ENCODE results near the gene NR5A1. TPM values are rescaled to one million over a fixed set of nuclear protein-coding genes. Genes with fewer than 3 reads are reported as not detected.

NR5A1 gene
- total RNA-seq, 1 donor from 2014 or later: not detected

DNA sequence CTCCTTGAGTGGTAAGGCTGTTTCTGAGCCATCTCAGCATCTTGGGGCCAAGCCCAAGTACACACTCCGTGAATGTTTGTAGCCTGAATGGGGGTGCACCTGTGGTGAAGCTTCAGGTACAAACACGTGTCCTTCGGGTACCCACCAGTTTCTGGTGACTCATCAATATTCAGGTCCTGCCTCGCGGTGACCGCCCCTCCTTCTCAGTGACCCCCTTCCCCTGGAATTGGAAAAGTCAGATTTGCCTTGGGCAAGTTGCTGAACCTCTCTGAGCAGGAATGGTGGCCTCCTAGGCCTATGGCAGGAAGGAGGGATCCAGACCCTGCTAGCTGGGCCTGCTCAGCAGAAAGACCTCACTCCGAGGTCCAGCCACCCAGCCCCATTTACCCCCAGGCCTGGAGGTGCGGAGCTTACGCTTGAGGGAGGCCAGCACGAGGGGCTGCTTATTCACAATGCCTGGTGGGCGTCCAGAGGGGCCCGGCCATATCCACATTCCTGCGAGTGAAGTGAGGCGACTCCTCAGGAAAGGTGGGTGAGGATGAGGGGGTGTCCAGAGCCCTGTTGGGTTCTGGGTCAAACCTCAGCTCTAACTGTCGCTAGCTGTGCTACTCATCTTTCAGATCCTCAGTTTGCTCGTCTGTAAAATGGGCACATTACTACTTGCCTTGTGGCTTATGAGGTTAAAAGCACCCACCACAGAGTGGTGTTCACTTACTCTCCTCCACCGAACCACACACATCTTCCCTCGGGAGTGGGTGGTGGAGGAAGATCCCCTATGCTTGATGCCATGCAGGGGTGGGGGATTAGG, 49.9 kb downstream of the NR5A1 start:
- intact Hi-C loops (cut with DNase I): no loop called here
- DNase-seq: no peak

DNA sequence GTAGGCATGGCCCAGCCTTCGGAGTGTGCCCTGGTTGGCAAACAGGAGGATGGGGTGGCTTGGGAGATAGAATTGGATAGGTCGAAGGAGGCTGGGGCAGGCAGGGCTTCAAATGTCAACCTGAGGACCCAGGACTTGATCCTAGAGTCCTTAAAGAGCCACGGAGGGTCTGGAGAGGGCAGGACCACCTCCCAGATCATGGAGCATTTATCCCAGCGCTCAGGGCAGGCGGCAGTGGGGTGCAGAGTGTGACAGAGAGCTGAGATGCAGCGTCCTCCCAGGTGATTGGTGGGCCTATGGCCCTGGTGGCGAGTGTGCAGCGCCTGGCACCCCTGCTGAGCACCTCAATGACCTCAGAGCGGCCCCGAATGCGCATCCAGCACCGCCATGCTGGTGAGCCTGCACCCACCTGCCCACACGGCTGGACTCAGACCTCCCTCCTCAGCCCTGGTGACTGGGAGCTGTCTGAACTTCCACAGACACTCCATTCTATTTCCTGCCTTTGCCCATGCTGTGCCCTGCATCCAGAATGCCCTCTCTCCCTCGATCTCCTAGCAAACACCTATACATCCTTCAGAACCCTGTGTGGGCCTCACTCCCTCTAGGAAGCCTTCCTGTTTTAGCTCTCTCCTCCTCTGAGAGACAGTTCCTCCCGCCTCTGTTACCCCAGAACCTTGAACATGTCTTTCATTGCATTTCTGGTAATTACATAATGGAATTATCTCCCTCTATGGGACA, 50.7 kb downstream of the NR5A1 start:
- Histone ChIP-seq H3K27ac (no peak overlapping the region), H3K36me3 (no peaks in the 10 kb centered on the region), H3K4me1 (no peaks in the 10 kb centered on the region), H3K27me3 (ENCODE audit: low read depth) (peaks cover 32% of the 10 kb centered on the region), H3K9me3 (no peaks in the 10 kb centered on the region), H3K4me3 (no peak overlapping the region)
- intact Hi-C loops (cut with DNase I): no loop called here
- TF ChIP-seq, protein P1, sequence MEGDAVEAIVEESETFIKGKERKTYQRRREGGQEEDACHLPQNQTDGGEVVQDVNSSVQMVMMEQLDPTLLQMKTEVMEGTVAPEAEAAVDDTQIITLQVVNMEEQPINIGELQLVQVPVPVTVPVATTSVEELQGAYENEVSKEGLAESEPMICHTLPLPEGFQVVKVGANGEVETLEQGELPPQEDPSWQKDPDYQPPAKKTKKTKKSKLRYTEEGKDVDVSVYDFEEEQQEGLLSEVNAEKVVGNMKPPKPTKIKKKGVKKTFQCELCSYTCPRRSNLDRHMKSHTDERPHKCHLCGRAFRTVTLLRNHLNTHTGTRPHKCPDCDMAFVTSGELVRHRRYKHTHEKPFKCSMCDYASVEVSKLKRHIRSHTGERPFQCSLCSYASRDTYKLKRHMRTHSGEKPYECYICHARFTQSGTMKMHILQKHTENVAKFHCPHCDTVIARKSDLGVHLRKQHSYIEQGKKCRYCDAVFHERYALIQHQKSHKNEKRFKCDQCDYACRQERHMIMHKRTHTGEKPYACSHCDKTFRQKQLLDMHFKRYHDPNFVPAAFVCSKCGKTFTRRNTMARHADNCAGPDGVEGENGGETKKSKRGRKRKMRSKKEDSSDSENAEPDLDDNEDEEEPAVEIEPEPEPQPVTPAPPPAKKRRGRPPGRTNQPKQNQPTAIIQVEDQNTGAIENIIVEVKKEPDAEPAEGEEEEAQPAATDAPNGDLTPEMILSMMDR (IDR thresholded peaks at IDR 0.05): no peak
- DNase-seq (no peak), ATAC-seq (no peak)

More for the DNA sequence above, 49.9 kb downstream of the NR5A1 start:
- ATAC-seq: no peak
- Histone ChIP-seq H3K36me3 (no peaks in the 10 kb centered on the region), H3K4me3 (no peak overlapping the region), H3K27ac (no peak overlapping the region), H3K9me3 (no peaks in the 10 kb centered on the region), H3K27me3 (ENCODE audit: low read depth) (peaks cover 24% of the 10 kb centered on the region), H3K4me1 (no peaks in the 10 kb centered on the region)
- TF ChIP-seq, protein P1 (IDR thresholded peaks at IDR 0.05): no peak

DNA sequence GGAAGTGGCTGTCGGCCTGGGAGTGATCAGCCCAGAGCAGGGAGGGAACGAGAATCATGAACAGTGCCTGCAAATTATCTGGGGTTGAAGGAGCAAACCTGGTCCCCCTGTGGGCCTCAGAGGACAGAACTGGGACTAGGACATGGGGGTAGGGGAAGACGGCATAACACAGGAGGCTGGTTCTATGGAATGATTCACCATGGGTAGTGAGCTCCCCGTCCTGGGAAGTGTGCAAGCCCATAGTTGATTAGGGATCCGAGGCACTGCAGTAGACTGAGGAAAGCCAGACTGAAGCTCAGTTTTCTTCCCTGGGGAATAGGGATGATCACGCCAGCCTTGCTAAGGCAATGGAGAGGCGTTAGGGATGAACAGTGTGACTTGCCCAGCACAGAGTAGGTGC, 51.4 kb downstream of the NR5A1 start:
- H3K36me3 ChIP-seq: no peaks in the 10 kb centered on the region
- peaks cover 39% of the 10 kb centered on the region for H3K27me3 ChIP-seq (ENCODE audit: low read depth)
- TF ChIP-seq, protein P1 (IDR thresholded peaks at IDR 0.05): no peak
- no peaks in the 10 kb centered on the region for H3K9me3 ChIP-seq
- no peaks in the 10 kb centered on the region for H3K4me1 ChIP-seq
- intact Hi-C loops (cut with DNase I): no loop called here
- H3K4me3 ChIP-seq: no peak overlapping the region
- DNase-seq: no peak
- H3K27ac ChIP-seq: no peak overlapping the region
- no peak for ATAC-seq

DNA sequence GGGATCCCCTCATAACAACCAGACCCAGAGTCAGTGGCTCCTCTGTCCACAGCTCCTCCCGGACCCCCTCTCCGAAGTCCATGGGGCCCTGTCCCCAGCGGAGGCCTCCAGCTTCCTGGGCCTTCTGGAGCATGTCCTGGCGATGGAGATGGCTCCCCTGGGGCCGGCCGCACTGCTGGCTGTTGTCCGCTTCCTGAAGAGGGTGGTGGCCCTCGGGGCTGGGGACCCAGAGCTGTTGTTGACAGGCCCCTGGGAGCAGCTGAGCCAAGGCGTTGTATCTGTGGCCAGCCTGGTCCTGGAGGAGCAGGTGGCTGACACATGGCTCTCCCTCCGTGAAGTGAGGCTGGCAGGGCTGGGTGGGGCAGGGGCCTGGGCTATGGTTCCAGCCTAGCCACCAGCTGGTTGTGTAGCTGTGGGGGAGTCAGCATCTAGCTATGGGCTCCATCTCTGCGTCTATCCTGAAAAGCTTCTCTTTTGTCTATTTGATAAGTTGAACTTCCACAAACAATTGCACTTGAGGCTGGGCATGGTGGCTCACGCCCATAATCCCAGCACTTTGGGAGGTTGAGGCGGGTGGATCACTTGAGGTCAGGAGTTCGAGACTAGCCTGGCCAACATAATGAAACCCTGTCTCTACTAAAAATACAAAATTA, 52.3 kb downstream of the NR5A1 start:
- intact Hi-C loops (cut with DNase I): no loop called here
- peaks cover 48% of the 10 kb centered on the region for H3K27me3 ChIP-seq (ENCODE audit: low read depth)

DNA sequence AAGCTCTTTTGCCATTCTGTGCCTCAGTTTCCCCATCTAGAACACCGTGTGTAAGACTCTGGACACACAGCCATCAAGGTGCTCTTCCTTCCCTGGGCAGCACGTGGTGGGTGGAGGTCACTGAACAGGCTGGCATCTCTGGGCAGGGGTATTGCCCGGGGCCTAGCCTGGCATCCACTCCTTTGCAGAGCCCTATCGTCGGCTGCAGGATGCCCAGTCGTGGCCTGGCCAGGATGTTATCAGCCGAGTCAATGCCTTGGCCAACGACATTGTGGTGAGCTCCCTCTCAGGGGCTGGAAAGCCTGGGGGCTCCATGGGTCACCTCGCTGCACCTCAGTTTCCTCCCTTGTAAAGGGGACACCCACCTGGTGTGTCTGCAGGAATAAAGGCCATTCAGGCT, 52.9 kb downstream of the NR5A1 start:
- H3K9me3 ChIP-seq: no peaks in the 10 kb centered on the region
- TF ChIP-seq, protein P1 (IDR thresholded peaks at IDR 0.05): no peak
- DNase-seq (no peak), ATAC-seq (no peak)
- intact Hi-C loops (cut with DNase I): no loop called here
- H3K27me3 ChIP-seq (ENCODE audit: low read depth): peaks cover 54% of the 10 kb centered on the region
- no peak overlapping the region for H3K4me3 ChIP-seq
- H3K4me1 ChIP-seq: no peaks in the 10 kb centered on the region
- H3K36me3 ChIP-seq: no peaks in the 10 kb centered on the region
- H3K27ac ChIP-seq: no peak overlapping the region

More for the DNA sequence above, 52.3 kb downstream of the NR5A1 start:
- Histone ChIP-seq H3K36me3 (no peaks in the 10 kb centered on the region), H3K4me3 (no peak overlapping the region), H3K9me3 (no peaks in the 10 kb centered on the region), H3K27ac (no peak overlapping the region), H3K4me1 (no peaks in the 10 kb centered on the region)
- TF ChIP-seq, protein P1 (IDR thresholded peaks at IDR 0.05): no peak
- ATAC-seq (no peak), DNase-seq (no peak)
